GM12878 (cell line): ENCODE data around the gene KDM2A. TPM values are rescaled to one million over a fixed set of nuclear protein-coding genes. Genes with fewer than 3 reads are reported as not detected.
A peak's percentile ranks its signal among the peaks of the same experiment; 100 is the strongest.

ENCODE experiments used
- ATAC-seq: fragments of 200-7000 bp; cut with Tn5 transposase; 3 replicates; pipeline ENCODE4 v1.9.1; 2020; ENCODE audit warnings: mild to moderate bottlenecking, moderate library complexity
- BruUV-seq: library from RNA; stranded (reverse); fragments of 400-500 nt; replicated peaks from 2 replicates; lab custom pipeline; 2021; lab: Mats Ljungman, UMichigan
- CTCF ChIA-PET: fragments of 300-600 bp; sonication (Branson Sonifier 250); formaldehyde crosslinking; extraction: SDS; loops from one replicate; lab custom pipeline; 2021; ENCODE audit warnings: inconsistent platforms; lab: Yijun Ruan, JAX
- POLR2A ChIA-PET: fragments of 350-600 bp; formaldehyde crosslinking; extraction: SDS; loops from one replicate; lab custom pipeline; 2021; ENCODE audit warnings: inconsistent platforms; lab: Charles Lee
- RAD21 ChIA-PET: fragments of 300-600 bp; sonication (Branson Sonifier 250); formaldehyde crosslinking; loops from one replicate; lab custom pipeline; 2023; ENCODE audit warnings: antibody characterized with exemption; ENCODE audit not compliant: unreplicated experiment; lab: Charles Lee
- SMC1A ChIA-PET: fragments of 300-600 bp; sonication (Branson Sonifier 250); formaldehyde crosslinking; loops from one replicate; lab custom pipeline; 2023; ENCODE audit not compliant: unreplicated experiment, uncharacterized antibody; lab: Charles Lee
- DNase-seq: peaks from one replicate; pipeline ENCODE4 v3.0.0-alpha.2; 2011; ENCODE audit warnings: low read depth, low spot score
- FAIRE-seq: peaks from 3 replicates; lab custom pipeline; 2011; peaks lifted over from hg19 to GRCh38; lab: Jason Lieb, UNC
- H2AFZ ChIP-seq: 2 replicates; pipeline ENCODE4 v1.6.0; 2011; ENCODE audit warnings: low read depth, low read length, control low read depth; ENCODE audit not compliant: control insufficient read depth
- H3K27ac ChIP-seq: 2 replicates; pipeline ENCODE4 v1.5.1; 2011; ENCODE audit warnings: control low read depth; ENCODE audit not compliant: control insufficient read depth, insufficient read depth
- H3K27me3 ChIP-seq, 2 experiments: replicated peaks in 1 of 2; 2 replicates each; pipeline versions ENCODE4 v1.6.0 to v1.6.1; 2011; ENCODE audit warnings: low read length in 1 of 2; ENCODE audit not compliant: control insufficient read depth in 2 of 2, insufficient read depth in 2 of 2
- H3K36me3 ChIP-seq, 2 experiments: 2 replicates each; pipeline ENCODE4 v1.5.1; 2011; ENCODE audit warnings: low read length in 1 of 2; ENCODE audit not compliant: control insufficient read depth in 2 of 2, insufficient read depth in 2 of 2
- H3K4me1 ChIP-seq: 2 replicates; pipeline ENCODE4 v1.6.1; 2011; ENCODE audit warnings: mild to moderate bottlenecking, low read length, moderate library complexity, mixed read lengths; ENCODE audit not compliant: control insufficient read depth, insufficient read depth
- H3K4me2 ChIP-seq: 2 replicates; pipeline ENCODE4 v1.6.0; 2011; ENCODE audit warnings: control low read depth; ENCODE audit not compliant: control insufficient read depth, insufficient read depth
- H3K4me3 ChIP-seq: fragments of 200-600 bp; sonication (generic); 2 replicates; pipeline ENCODE4 v1.5.1; 2016
- H3K79me2 ChIP-seq: 2 replicates; pipeline ENCODE4 v1.6.0; 2011; ENCODE audit warnings: low read length; ENCODE audit not compliant: control insufficient read depth, insufficient read depth
- H3K9ac ChIP-seq: 2 replicates; pipeline ENCODE4 v1.8.0; 2011; ENCODE audit warnings: low read length, control low read depth, mixed read lengths; ENCODE audit not compliant: control insufficient read depth, insufficient read depth
- H3K9me3 ChIP-seq: replicated peaks from 3 replicates; pipeline ENCODE4 v1.5.1; 2011; ENCODE audit warnings: mild to moderate bottlenecking, low read length; ENCODE audit not compliant: control insufficient read depth, insufficient read depth
- H4K20me1 ChIP-seq: 2 replicates; pipeline ENCODE4 v1.6.0; 2011; ENCODE audit not compliant: control insufficient read depth, insufficient read depth
- BMI1 ChIP-seq: fragments of 450-650 bp; IDR thresholded peaks from 2 replicates; pipeline ENCODE4 v1.6.1; 2016; ENCODE audit warnings: mild to moderate bottlenecking, moderate library complexity, borderline replicate concordance
- CREB1 ChIP-seq: IDR thresholded peaks from 2 replicates; pipeline ENCODE4 v1.6.1; 2012; ENCODE audit warnings: low read depth, mild to moderate bottlenecking, inconsistent platforms
- EGR1 ChIP-seq, 2 experiments: IDR thresholded peaks; 1 replicate in 1 of 2; 2 replicates in 1 of 2; pipeline ENCODE4 v1.6.1; 2011 to 2012; ENCODE audit warnings: low read depth in 2 of 2, low read length in 2 of 2, borderline replicate concordance in 1 of 2, mild to moderate bottlenecking in 1 of 2, moderate library complexity in 1 of 2
- ESRRA ChIP-seq: IDR thresholded peaks from 2 replicates; pipeline ENCODE4 v1.6.1; 2012; ENCODE audit warnings: mild to moderate bottlenecking, low read length, improper control_type of control experiment
- ETV6 ChIP-seq, 2 experiments: fragments of 450-650 bp in 1 of 2; IDR thresholded peaks in 1 of 2; conservative IDR thresholded peaks in 1 of 2; 2 replicates each; pipeline ENCODE4 v1.6.1; 2014; ENCODE audit warnings: antibody characterized with exemption in 1 of 2, borderline replicate concordance in 1 of 2, low read depth in 1 of 2, mild to moderate bottlenecking in 1 of 2, moderate library complexity in 1 of 2
- FOXM1 ChIP-seq: IDR thresholded peaks from 2 replicates; pipeline ENCODE4 v1.6.1; 2012; ENCODE audit warnings: low read depth, mild to moderate bottlenecking, inconsistent platforms, low read length, moderate library complexity
- JUNB ChIP-seq: IDR thresholded peaks from 2 replicates; pipeline ENCODE4 v1.6.1; 2016; ENCODE audit warnings: antibody characterized with exemption, mild to moderate bottlenecking
- RAD21 ChIP-seq: IDR thresholded peaks from 2 replicates; pipeline ENCODE4 v1.6.1; 2011; ENCODE audit warnings: mild to moderate bottlenecking, low read depth, low read length, moderate library complexity; ENCODE audit not compliant: insufficient read depth
- RUNX3 ChIP-seq: IDR thresholded peaks from 2 replicates; pipeline ENCODE4 v1.6.1; 2012; ENCODE audit warnings: low read length, inconsistent platforms
- ZNF207 ChIP-seq: fragments of 450-650 bp; IDR thresholded peaks from 2 replicates; pipeline ENCODE4 v1.6.1; 2014; ENCODE audit warnings: antibody characterized with exemption, mild to moderate bottlenecking, borderline replicate concordance
- ZNF274 ChIP-seq: IDR thresholded peaks from one replicate; pipeline ENCODE4 v1.8.0; 2011; ENCODE audit not compliant: insufficient read length, insufficient read depth
- ZNF622 ChIP-seq: fragments of 450-650 bp; IDR thresholded peaks from 2 replicates; pipeline ENCODE4 v1.6.1; 2017; ENCODE audit warnings: mild to moderate bottlenecking, inconsistent platforms
- WGBS: methylation state at CpG from one replicate; pipeline ENCODE4 v1.1.6; 2016; ENCODE audit warnings: low lambda C conversion rate; ENCODE audit not compliant: insufficient replicate concordance, insufficient coverage; ENCODE audit errors: missing lambda C conversion rate; 5-methylcytosine and 5-hydroxymethylcytosine counted together
- in situ Hi-C: fragments of 300-500 bp; cut with MboI; formaldehyde crosslinking; loops from 9 replicates; pipeline ENCODE4 v1.14.3; 2018; ENCODE audit warnings: mixed read lengths
- intact Hi-C: fragments of 100-400 bp; cut with micrococcal nuclease; formaldehyde crosslinking; loops from one replicate; pipeline ENCODE4 v1.14.2; 2022; ENCODE audit not compliant: unreplicated experiment
- polyA plus RNA-seq, 11 experiments: library from polyadenylated mRNA; depleted of rRNA in 4 of 11; unstranded in 6 of 11; stranded (reverse) in 5 of 11; fragments of >200 nt; fragmentation: Nextera tagmentation in 4 of 11; fragmentation: Illumina TruSeq in 1 of 11; extraction: Ambion mirVana in 4 of 11; extraction: Trizol in 1 of 11; gene quantifications; 1 replicate in 1 of 11; 2 replicates in 10 of 11; pipeline versions ENCODE4 v1.2.1 to v1.2.3, GENCODE V29; 2011 to 2016; ENCODE audit warnings: inconsistent platforms in 2 of 11, missing spikeins in 2 of 11, low read depth in 1 of 11
- total RNA-seq, 4 experiments: library from RNA; depleted of rRNA in 3 of 4; stranded (reverse); fragments of >200 nt in 3 of 4; fragmentation: Illumina TruSeq in 1 of 4; extraction: Trizol in 1 of 4; gene quantifications; 2 replicates each; pipeline versions ENCODE4 v1.2.1 to v1.2.3, GENCODE V29; 2013 to 2021
- TF ChIP-seq, protein P1 (sequence below): fragments of 450-650 bp; formaldehyde crosslinking; IDR thresholded peaks from 2 replicates; pipeline ENCODE4 v1.4.0; 2022; ENCODE audit warnings: mild to moderate bottlenecking, moderate library complexity
- TF ChIP-seq, protein P2 (sequence below): fragments of 450-650 bp; IDR thresholded peaks from 2 replicates; pipeline ENCODE4 v1.6.1; 2017; ENCODE audit warnings: mild to moderate bottlenecking, moderate library complexity

The KDM2A gene
- total and polyA plus RNA-seq, 10 of the 15 experiments (the other 5 are each of a cell fraction or from before 2014, with no cell fraction given) = 10.5 to 69.3 (median 41.6) TPM

DNA sequence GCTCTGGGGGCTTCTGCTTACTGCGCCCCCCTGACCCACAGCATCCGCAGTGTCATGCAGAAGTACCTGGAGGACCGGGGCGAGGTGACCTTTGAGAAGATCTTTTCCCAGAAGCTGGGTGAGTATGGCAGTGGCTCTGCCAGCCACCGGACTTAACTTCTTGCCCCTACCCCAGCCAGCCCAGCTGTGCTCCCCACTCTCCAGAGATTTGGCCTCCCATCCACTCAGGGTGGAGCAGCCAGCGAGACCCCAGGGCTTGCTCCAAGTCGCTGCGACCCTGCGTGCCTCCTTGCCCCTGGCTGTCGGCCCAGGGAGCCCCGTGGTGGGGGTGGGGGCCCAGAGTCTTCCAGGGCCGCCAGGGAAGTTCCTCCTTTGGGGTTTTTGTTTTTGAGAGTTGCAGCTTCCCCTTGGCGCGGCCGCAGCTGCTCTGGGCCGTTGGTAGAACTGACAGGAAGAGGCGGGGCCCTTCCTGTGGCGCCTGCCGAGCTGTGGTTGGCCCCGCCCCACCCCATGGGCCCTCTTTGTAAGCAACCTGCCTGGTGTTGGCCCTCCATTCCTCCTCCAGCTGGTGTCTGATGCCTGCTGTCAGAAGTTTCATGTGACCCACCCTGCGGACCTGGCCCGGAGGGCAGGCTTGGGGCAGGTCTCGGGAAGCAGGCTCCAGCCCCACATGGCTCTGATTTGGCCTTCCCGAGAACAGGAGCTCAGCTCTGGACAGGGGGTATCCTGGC lies 158.3 kb downstream of the KDM2A start:
- BruUV-seq = no TSS peak
- RAD21 ChIA-PET = interaction anchor here (0.7 to 1.9 kb wide), 12 partner anchors 8 to 224 kb away, joined by 3 to 14 read pairs (median 4); partner anchors contain the start of genes ANKRD13D and GRK2
- under 1% methylated on average over 24 of the region's 24 CpGs for WGBS
- DNase-seq (peak; percentile 66), ATAC-seq (peak; percentile 95), FAIRE-seq (peak; percentile 86)
- H3K79me2 ChIP-seq = peaks cover 66% of the 10 kb centered on the region
- H3K4me3 ChIP-seq = peak overlapping the region; percentile 57; the same call in 1 of the 2 replicates
- H3K4me1 ChIP-seq = peaks cover 47% of the 10 kb centered on the region
- POLR2A ChIA-PET = interaction anchor here (0.5 to 2.6 kb wide), 13 partner anchors 9 to 164 kb away, joined by 3 to 25 read pairs (median 6); partner anchors contain the start of genes ANKRD13D, GRK2 and POLD4
- H2AFZ ChIP-seq = peak overlapping the region; percentile 28; the same call in 1 of the 2 replicates
- intact Hi-C loops (loop anchor here (1.0 kb wide), 2 partner anchors 9 to 11 kb away; no protein-coding TSS in a partner anchor), in situ Hi-C loops (no loop called here)
- H4K20me1 ChIP-seq = no peaks in the 10 kb centered on the region
- H3K4me2 ChIP-seq = peak overlapping the region; percentile 84
- CTCF ChIA-PET = interaction anchor here (0.6 to 2.0 kb wide), 10 partner anchors 9 to 224 kb away, joined by 3 to 20 read pairs (median 5); partner anchors contain the start of genes ANKRD13D and GRK2
- H3K36me3 ChIP-seq = peaks cover 29 to 58% of the 10 kb centered on the region in 2 experiments
- H3K9ac ChIP-seq = peak overlapping the region; percentile 69
- no peaks in the 10 kb centered on the region for H3K9me3 ChIP-seq
- H3K27me3 ChIP-seq = no peaks in the 10 kb centered on the region
- SMC1A ChIA-PET = interaction anchor here (0.7 to 1.9 kb wide), 11 partner anchors 9 to 183 kb away, joined by 3 to 9 read pairs (median 4); partner anchors contain the start of genes GRK2 and POLD4
- peak overlapping the region; percentile 99 for H3K27ac ChIP-seq
- TF ChIP-seq, protein P1, sequence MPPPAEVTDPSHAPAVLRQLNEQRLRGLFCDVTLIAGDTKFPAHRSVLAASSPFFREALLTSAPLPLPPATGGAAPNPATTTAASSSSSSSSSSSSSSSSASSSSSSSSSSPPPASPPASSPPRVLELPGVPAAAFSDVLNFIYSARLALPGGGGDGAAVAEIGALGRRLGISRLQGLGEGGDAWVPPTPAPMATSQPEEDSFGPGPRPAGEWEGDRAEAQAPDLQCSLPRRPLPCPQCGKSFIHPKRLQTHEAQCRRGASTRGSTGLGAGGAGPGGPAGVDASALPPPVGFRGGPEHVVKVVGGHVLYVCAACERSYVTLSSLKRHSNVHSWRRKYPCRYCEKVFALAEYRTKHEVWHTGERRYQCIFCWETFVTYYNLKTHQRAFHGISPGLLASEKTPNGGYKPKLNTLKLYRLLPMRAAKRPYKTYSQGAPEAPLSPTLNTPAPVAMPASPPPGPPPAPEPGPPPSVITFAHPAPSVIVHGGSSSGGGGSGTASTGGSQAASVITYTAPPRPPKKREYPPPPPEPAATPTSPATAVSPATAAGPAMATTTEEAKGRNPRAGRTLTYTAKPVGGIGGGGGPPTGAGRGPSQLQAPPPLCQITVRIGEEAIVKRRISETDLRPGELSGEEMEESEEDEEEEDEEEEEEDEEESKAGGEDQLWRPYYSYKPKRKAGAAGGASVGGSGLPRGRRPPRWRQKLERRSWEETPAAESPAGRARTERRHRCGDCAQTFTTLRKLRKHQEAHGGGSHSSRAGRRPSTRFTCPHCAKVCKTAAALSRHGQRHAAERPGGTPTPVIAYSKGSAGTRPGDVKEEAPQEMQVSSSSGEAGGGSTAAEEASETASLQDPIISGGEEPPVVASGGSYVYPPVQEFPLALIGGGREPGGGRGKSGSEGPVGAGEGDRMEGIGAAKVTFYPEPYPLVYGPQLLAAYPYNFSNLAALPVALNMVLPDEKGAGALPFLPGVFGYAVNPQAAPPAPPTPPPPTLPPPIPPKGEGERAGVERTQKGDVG (CRISPR knock-in tag) = peak; percentile 49; the same call in 1 of the 2 replicates
- TF ChIP-seq EGR1 (IDR thresholded peaks at IDR 0.05; ENCODE audit: borderline replicate concordance in 1 of 2, low read depth in 2 of 2, low read length in 2 of 2) = peak in 1 of 2 experiments; percentile 66; a peak in 1 of 3 replicates
- peak; percentile 87; the same call in 1 of the 2 replicates for TF ChIP-seq ZNF207
- TF ChIP-seq RUNX3 = no peak
- TF ChIP-seq ZNF622 = no peak
- TF ChIP-seq CREB1 = no peak
- no peak for TF ChIP-seq BMI1
- TF ChIP-seq RAD21 = no peak
- 0 out of 2 replicates have a peak, but pooled peaks have one; percentile 42 for TF ChIP-seq ESRRA
- TF ChIP-seq, protein P2, sequence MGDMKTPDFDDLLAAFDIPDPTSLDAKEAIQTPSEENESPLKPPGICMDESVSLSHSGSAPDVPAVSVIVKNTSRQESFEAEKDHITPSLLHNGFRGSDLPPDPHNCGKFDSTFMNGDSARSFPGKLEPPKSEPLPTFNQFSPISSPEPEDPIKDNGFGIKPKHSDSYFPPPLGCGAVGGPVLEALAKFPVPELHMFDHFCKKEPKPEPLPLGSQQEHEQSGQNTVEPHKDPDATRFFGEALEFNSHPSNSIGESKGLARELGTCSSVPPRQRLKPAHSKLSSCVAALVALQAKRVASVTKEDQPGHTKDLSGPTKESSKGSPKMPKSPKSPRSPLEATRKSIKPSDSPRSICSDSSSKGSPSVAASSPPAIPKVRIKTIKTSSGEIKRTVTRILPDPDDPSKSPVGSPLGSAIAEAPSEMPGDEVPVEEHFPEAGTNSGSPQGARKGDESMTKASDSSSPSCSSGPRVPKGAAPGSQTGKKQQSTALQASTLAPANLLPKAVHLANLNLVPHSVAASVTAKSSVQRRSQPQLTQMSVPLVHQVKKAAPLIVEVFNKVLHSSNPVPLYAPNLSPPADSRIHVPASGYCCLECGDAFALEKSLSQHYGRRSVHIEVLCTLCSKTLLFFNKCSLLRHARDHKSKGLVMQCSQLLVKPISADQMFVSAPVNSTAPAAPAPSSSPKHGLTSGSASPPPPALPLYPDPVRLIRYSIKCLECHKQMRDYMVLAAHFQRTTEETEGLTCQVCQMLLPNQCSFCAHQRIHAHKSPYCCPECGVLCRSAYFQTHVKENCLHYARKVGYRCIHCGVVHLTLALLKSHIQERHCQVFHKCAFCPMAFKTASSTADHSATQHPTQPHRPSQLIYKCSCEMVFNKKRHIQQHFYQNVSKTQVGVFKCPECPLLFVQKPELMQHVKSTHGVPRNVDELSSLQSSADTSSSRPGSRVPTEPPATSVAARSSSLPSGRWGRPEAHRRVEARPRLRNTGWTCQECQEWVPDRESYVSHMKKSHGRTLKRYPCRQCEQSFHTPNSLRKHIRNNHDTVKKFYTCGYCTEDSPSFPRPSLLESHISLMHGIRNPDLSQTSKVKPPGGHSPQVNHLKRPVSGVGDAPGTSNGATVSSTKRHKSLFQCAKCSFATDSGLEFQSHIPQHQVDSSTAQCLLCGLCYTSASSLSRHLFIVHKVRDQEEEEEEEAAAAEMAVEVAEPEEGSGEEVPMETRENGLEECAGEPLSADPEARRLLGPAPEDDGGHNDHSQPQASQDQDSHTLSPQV = peak; percentile 91
- no peak for TF ChIP-seq ZNF274
- TF ChIP-seq FOXM1 = no peak
- TF ChIP-seq JUNB = no peak; the same call in 1 of the 2 replicates
- peak in 1 of 2 experiments; percentile 74; a peak in 2 of 4 replicates for TF ChIP-seq ETV6 (conservative IDR thresholded peaks at IDR 0.05 in 1 of 2, IDR thresholded peaks at IDR 0.05 in 1 of 2; ENCODE audit: borderline replicate concordance in 1 of 2, low read depth in 1 of 2)
